ENCODE measurements around the gene PLEKHO1.

PLEKHO1 gene

DNA sequence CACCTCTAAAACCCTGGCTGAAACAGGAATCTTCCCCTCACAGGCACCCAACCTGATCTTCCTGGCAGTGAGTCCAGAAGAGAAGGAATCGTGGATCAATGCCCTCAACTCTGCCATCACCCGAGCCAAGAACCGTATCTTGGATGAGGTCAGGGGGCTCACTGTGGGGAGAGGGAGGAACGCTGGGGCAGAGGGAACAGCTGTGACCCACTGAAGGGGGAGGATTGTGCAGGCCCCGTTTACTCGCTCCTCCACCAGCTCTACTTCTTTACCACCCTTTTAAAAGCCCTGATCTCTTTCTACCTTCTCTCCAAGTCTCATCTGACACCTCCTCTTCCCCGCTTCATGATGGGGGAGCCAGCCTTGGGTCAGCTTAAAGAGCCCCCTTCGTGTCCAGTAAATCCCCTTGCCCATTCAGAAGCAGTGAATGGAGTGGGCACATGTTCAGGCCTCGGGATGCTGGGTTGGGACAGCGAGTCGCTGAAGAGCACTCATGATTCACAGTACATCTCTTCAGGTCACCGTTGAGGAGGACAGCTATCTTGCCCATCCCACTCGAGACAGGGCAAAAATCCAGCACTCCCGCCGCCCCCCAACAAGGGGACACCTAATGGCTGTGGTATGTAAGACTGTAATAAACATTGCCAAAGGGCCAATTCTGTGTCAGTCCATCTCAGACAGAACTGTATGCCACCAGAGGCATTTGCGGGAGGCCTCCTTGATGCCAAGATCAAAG lies 7.3 kb downstream of the PLEKHO1 start:
- Histone ChIP-seq H3K9me3 (ENCODE audit: control insufficient read depth, low read length) (no peaks in the 10 kb centered on the region), H3K27me3 (replicated peaks; ENCODE audit: control insufficient read depth, insufficient read depth, low read length, poor library complexity, severe bottlenecking) (no peaks in the 10 kb centered on the region), H3K36me3 (ENCODE audit: control insufficient read depth, insufficient read depth, low read length) (peaks cover 47% of the 10 kb centered on the region), H3K4me1 (ENCODE audit: control insufficient read depth, insufficient read depth, low read length, poor library complexity, severe bottlenecking) (peaks cover 12% of the 10 kb centered on the region), H3K27ac (ENCODE audit: insufficient read depth, low read length, poor library complexity, severe bottlenecking) (no peak overlapping the region), H3K4me3 (ENCODE audit: insufficient read depth, low read depth, low read length, poor library complexity, severe bottlenecking) (no peak overlapping the region)
- no peak for DNase-seq

- Histone ChIP-seq H3K4me1 (ENCODE audit: control insufficient read depth, insufficient read depth, low read length, poor library complexity, severe bottlenecking) (peaks cover 22% of the 10 kb centered on the region), H3K27ac (ENCODE audit: insufficient read depth, low read length, poor library complexity, severe bottlenecking) (no peak overlapping the region), H3K4me3 (ENCODE audit: insufficient read depth, low read depth, low read length, poor library complexity, severe bottlenecking) (no peak overlapping the region), H3K27me3 (replicated peaks; ENCODE audit: control insufficient read depth, insufficient read depth, low read length, poor library complexity, severe bottlenecking) (no peaks in the 10 kb centered on the region), H3K9me3 (ENCODE audit: control insufficient read depth, low read length) (no peaks in the 10 kb centered on the region), H3K36me3 (ENCODE audit: control insufficient read depth, insufficient read depth, low read length) (peaks cover 38% of the 10 kb centered on the region)
- no peak for DNase-seq
Observed at GRCh38 chr1:150159550-150159949, 9.8 kb downstream of the PLEKHO1 start.

DNA sequence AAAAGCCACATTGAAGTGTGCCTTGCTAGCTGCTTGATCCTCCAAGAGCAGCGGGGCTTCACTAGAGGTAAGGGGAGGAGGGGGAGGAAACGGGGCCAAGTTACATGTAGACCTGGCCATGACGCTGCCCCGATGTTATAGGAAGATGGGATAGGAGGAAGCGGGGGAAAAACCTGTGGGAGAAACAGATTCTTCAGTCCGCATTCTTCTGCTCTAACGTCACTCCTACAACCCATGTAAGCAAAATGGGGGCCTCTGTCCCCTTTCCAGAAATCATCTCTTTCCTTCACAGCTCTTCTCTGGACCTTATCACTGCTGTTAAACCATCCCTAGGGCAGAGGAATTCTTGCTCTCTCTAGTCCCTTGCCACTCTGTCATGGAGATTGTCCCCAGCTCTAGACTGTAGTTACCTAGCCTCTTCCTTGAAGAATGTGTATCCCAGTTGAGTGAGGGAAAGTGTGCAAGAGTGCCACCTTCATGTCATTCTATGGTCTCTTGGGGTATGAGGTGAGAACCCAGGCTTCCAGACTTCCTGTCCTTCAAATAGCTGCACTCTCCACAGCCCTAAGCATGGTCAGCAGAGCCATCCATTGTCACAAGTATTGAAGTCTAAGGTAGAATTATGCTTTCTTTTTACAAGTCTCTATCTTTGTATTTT lies 11.4 kb downstream of the PLEKHO1 start:
- Histone ChIP-seq H3K27ac (ENCODE audit: insufficient read depth, low read length, poor library complexity, severe bottlenecking) (peak overlapping the region; percentile 3), H3K9me3 (ENCODE audit: control insufficient read depth, low read length) (no peaks in the 10 kb centered on the region), H3K27me3 (replicated peaks; ENCODE audit: control insufficient read depth, insufficient read depth, low read length, poor library complexity, severe bottlenecking) (no peaks in the 10 kb centered on the region), H3K4me1 (ENCODE audit: control insufficient read depth, insufficient read depth, low read length, poor library complexity, severe bottlenecking) (peaks cover 22% of the 10 kb centered on the region), H3K4me3 (ENCODE audit: insufficient read depth, low read depth, low read length, poor library complexity, severe bottlenecking) (no peak overlapping the region), H3K36me3 (ENCODE audit: control insufficient read depth, insufficient read depth, low read length) (peaks cover 23% of the 10 kb centered on the region)
- no peak for DNase-seq

DNA sequence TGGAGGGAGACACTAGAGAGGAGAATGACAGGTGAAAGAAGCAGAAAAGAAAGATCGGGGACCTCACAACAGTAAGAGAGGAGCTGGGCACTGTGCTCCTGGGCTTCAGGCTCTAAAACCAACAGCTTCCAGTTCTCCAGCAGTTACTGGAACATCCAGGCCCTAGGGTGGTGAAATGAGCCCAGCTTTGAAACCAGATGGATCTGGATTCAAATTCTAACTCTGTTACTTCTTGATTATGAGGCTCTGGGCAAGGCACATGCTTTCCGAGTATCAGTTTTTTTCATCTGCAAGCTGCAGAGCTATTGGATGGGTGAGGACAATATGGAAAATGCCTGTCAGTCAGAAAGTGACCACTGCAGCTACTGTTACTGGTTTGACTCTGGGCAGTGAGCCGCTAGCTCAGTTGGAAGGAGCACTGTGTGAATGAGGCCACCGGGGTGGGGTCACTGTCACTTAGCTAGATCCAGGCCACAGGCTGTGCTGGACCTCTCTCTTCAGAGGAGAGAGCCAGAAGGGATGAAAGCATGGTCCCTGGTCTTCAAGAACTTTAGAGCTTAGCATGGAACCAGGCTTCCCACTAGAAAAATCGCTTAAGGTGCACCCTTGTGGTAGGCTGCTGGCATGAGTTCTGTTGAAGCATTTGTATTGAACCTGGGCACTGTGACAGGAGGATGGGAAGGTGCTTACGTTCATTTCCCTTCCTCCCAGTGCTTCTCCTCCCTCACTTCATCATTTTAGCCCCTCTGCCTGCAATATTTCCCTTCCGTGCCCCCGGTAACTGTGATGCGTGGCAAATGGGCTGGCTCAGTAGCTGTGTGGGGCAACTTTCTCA lies 12.2 kb downstream of the PLEKHO1 start:
- Histone ChIP-seq H3K4me3 (ENCODE audit: insufficient read depth, low read depth, low read length, poor library complexity, severe bottlenecking) (no peak overlapping the region), H3K9me3 (ENCODE audit: control insufficient read depth, low read length) (no peaks in the 10 kb centered on the region)

GRCh38 chr1:150162582-150162861 lies 12.8 kb downstream of the PLEKHO1 start:
- no peak for DNase-seq
- Histone ChIP-seq H3K4me1 (ENCODE audit: control insufficient read depth, insufficient read depth, low read length, poor library complexity, severe bottlenecking) (peaks cover 22% of the 10 kb centered on the region), H3K4me3 (ENCODE audit: insufficient read depth, low read depth, low read length, poor library complexity, severe bottlenecking) (no peak overlapping the region), H3K36me3 (ENCODE audit: control insufficient read depth, insufficient read depth, low read length) (peaks cover 13% of the 10 kb centered on the region), H3K9me3 (ENCODE audit: control insufficient read depth, low read length) (no peaks in the 10 kb centered on the region), H3K27me3 (replicated peaks; ENCODE audit: control insufficient read depth, insufficient read depth, low read length, poor library complexity, severe bottlenecking) (no peaks in the 10 kb centered on the region), H3K27ac (ENCODE audit: insufficient read depth, low read length, poor library complexity, severe bottlenecking) (no peak overlapping the region)

More for the DNA sequence above, 12.2 kb downstream of the PLEKHO1 start:
- no peak overlapping the region for H3K27ac ChIP-seq (ENCODE audit: insufficient read depth, low read length, poor library complexity, severe bottlenecking)
- peaks cover 22% of the 10 kb centered on the region for H3K4me1 ChIP-seq (ENCODE audit: control insufficient read depth, insufficient read depth, low read length, poor library complexity, severe bottlenecking)
- no peak for DNase-seq
- no peaks in the 10 kb centered on the region for H3K27me3 ChIP-seq (replicated peaks; ENCODE audit: control insufficient read depth, insufficient read depth, low read length, poor library complexity, severe bottlenecking)
- peaks cover 15% of the 10 kb centered on the region for H3K36me3 ChIP-seq (ENCODE audit: control insufficient read depth, insufficient read depth, low read length)

DNA sequence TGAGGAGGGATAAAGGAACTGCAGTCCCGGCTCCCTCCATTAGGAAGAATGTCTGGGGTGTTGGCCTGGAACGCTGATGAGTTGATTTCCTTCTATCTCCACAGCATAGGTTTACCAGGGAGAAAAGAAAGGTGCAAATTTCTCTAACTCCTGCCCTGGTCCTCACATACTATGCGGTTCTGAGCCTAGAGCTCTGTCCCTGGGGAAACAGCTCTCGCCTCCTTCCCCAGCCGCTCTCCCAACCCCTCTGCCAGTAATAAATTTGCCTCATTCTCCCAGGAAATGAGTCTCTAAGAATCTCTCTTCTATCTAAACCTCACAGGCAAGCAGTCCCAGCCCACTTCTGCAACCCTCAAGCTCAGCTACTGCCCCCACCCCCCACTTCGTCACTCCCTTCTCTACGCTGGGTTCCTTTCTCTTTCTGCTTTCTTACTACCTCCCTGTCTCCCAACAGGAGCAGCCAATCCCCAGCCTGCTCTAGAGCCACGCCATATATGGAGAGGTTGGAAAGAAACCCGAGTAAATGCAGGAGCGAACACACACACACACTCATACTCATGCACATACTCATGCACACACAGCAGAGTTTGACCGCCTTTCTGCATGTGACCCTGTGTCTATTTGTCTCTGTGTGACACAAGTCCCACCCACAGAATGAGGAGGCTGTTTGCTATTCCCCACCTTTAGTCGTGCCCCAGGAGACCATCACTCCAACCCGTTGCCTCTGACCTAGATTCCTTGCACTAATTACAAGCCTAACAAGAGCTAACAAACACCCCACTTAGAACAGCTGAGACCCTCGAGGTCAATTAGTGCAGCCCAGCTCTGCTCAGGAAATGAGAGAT lies 13.4 kb downstream of the PLEKHO1 start:
- no peak overlapping the region for H3K27ac ChIP-seq (ENCODE audit: insufficient read depth, low read length, poor library complexity, severe bottlenecking)
- H3K27me3 ChIP-seq (replicated peaks; ENCODE audit: control insufficient read depth, insufficient read depth, low read length, poor library complexity, severe bottlenecking) = no peaks in the 10 kb centered on the region
- peaks cover 22% of the 10 kb centered on the region for H3K4me1 ChIP-seq (ENCODE audit: control insufficient read depth, insufficient read depth, low read length, poor library complexity, severe bottlenecking)
- H3K4me3 ChIP-seq (ENCODE audit: insufficient read depth, low read depth, low read length, poor library complexity, severe bottlenecking) = no peak overlapping the region
- peaks cover 13% of the 10 kb centered on the region for H3K36me3 ChIP-seq (ENCODE audit: control insufficient read depth, insufficient read depth, low read length)
- no peak for DNase-seq
- no peaks in the 10 kb centered on the region for H3K9me3 ChIP-seq (ENCODE audit: control insufficient read depth, low read length)

DNA sequence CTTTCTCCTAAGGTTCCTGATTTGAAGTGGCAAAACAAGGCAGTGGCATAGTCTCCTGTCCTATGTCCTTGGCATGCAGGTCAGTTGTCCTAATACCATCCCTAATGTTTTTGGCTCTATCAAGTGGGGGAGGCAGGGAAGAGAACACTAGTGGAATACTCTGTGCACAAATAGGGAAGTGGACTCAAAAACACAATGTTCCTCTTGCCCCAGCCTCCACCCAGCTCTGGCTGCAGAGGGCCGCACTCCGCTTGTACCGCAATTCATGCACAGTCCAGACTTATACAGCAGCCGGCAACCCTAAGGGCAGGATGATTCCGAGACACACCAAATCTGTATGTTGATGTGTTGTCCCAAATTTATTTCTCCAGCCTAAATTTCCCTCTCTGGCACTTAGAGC lies 14.5 kb downstream of the PLEKHO1 start:
- no peak for DNase-seq
- H3K27ac ChIP-seq (ENCODE audit: insufficient read depth, low read length, poor library complexity, severe bottlenecking) = no peak overlapping the region
- H3K27me3 ChIP-seq (replicated peaks; ENCODE audit: control insufficient read depth, insufficient read depth, low read length, poor library complexity, severe bottlenecking) = no peaks in the 10 kb centered on the region
- peaks cover 22% of the 10 kb centered on the region for H3K4me1 ChIP-seq (ENCODE audit: control insufficient read depth, insufficient read depth, low read length, poor library complexity, severe bottlenecking)
- H3K36me3 ChIP-seq (ENCODE audit: control insufficient read depth, insufficient read depth, low read length) = peaks cover 6% of the 10 kb centered on the region
- no peaks in the 10 kb centered on the region for H3K9me3 ChIP-seq (ENCODE audit: control insufficient read depth, low read length)
- no peak overlapping the region for H3K4me3 ChIP-seq (ENCODE audit: insufficient read depth, low read depth, low read length, poor library complexity, severe bottlenecking)

- H3K36me3 ChIP-seq (ENCODE audit: control insufficient read depth, insufficient read depth, low read length) = peaks cover under 1% of the 10 kb centered on the region
- no peak for DNase-seq
- H3K4me1 ChIP-seq (ENCODE audit: control insufficient read depth, insufficient read depth, low read length, poor library complexity, severe bottlenecking) = peaks cover 16% of the 10 kb centered on the region
- no peak overlapping the region for H3K27ac ChIP-seq (ENCODE audit: insufficient read depth, low read length, poor library complexity, severe bottlenecking)
- no peaks in the 10 kb centered on the region for H3K9me3 ChIP-seq (ENCODE audit: control insufficient read depth, low read length)
- H3K4me3 ChIP-seq (ENCODE audit: insufficient read depth, low read depth, low read length, poor library complexity, severe bottlenecking) = no peak overlapping the region
- H3K27me3 ChIP-seq (replicated peaks; ENCODE audit: control insufficient read depth, insufficient read depth, low read length, poor library complexity, severe bottlenecking) = no peaks in the 10 kb centered on the region
Observed at GRCh38 chr1:150164779-150165178, 15.1 kb downstream of the PLEKHO1 start.

GRCh38 chr1:150165622-150166612 lies 16.2 kb downstream of the PLEKHO1 start:
- Histone ChIP-seq H3K4me3 (ENCODE audit: insufficient read depth, low read depth, low read length, poor library complexity, severe bottlenecking) (no peak overlapping the region), H3K27me3 (replicated peaks; ENCODE audit: control insufficient read depth, insufficient read depth, low read length, poor library complexity, severe bottlenecking) (no peaks in the 10 kb centered on the region), H3K36me3 (ENCODE audit: control insufficient read depth, insufficient read depth, low read length) (no peaks in the 10 kb centered on the region), H3K9me3 (ENCODE audit: control insufficient read depth, low read length) (no peaks in the 10 kb centered on the region), H3K27ac (ENCODE audit: insufficient read depth, low read length, poor library complexity, severe bottlenecking) (no peak overlapping the region), H3K4me1 (ENCODE audit: control insufficient read depth, insufficient read depth, low read length, poor library complexity, severe bottlenecking) (peaks cover 13% of the 10 kb centered on the region)
- DNase-seq = peak in 2 of 3 donors; percentile 27

All from effector memory CD4-positive, alpha-beta T cell (primary cell).